ENCODE measurements around the gene TTC7B. TPM values are rescaled to one million over a fixed set of nuclear protein-coding genes. Genes with fewer than 3 reads are reported as not detected.
A peak's percentile ranks its signal among the peaks of the same experiment; 100 is the strongest.

The TTC7B gene
- total and polyA plus RNA-seq, 2 of the 13 experiments (the other 11 are each of a cell fraction or from before 2014, with no cell fraction given), result 1.3 to 3.2 TPM

GRCh38 chr14:90850487-90850886, 34.3 kb upstream of the TTC7B start (continued):
- TF ChIP-seq RERE (CRISPR knock-in tag; IDR thresholded peaks at IDR 0.05; ENCODE audit: low read depth) (no peak), GABPA (IDR thresholded peaks at IDR 0.05; ENCODE audit: low read depth, low read length) (no peak), GABPA (CRISPR knock-in tag; IDR thresholded peaks at IDR 0.05; ENCODE audit: low read depth) (peak; percentile 66), ZNF572 (CRISPR knock-in tag; IDR thresholded peaks at IDR 0.05) (no peak), ZNF264 (CRISPR knock-in tag; IDR thresholded peaks at IDR 0.05) (no peak), CAMTA2 (CRISPR knock-in tag; IDR thresholded peaks at IDR 0.05; ENCODE audit: borderline replicate concordance) (no peak), FOSL2 (CRISPR knock-in tag; IDR thresholded peaks at IDR 0.05) (peak; percentile 52), ETV5 (CRISPR knock-in tag; IDR thresholded peaks at IDR 0.05; ENCODE audit: borderline replicate concordance) (peak; percentile 68; the same call in 1 of the 2 replicates), CHCHD3 (CRISPR knock-in tag; IDR thresholded peaks at IDR 0.05) (no peak), HNRNPH1 (optimal IDR thresholded peaks at IDR 0.05; ENCODE audit: low read depth, low read length) (no peak), ZFP82 (CRISPR knock-in tag; IDR thresholded peaks at IDR 0.05; ENCODE audit: borderline replicate concordance) (no peak), ZFP37 (CRISPR knock-in tag; IDR thresholded peaks at IDR 0.05; ENCODE audit: borderline replicate concordance) (no peak), ATF3 (CRISPR knock-in tag; IDR thresholded peaks at IDR 0.05) (peak; percentile 51; the same call in 1 of the 2 replicates), ZNF672 (CRISPR knock-in tag; IDR thresholded peaks at IDR 0.05) (no peak), EED (CRISPR knock-in tag; IDR thresholded peaks at IDR 0.05) (no peak), ASH2L (IDR thresholded peaks at IDR 0.05; ENCODE audit: insufficient read length, low read depth, low read length) (no peak), ZFP90 (CRISPR knock-in tag; IDR thresholded peaks at IDR 0.05; ENCODE audit: borderline replicate concordance) (no peak)
